HG02938 (cell line): Measurements from ENCODE around the gene PC.
"Not testable (repeated sequence)": the region's sequence is repeated elsewhere in the genome, so short reads cannot be mapped to it uniquely, and the experiment has no call there.

Experiments
- ATAC-seq: cut with Tn5 transposase; IDR thresholded peaks from one replicate; pipeline ENCODE4 v1.9.1; 2021; ENCODE audit warnings: mild to moderate bottlenecking, moderate library complexity; ENCODE audit not compliant: unreplicated experiment

Gene PC, protein sequence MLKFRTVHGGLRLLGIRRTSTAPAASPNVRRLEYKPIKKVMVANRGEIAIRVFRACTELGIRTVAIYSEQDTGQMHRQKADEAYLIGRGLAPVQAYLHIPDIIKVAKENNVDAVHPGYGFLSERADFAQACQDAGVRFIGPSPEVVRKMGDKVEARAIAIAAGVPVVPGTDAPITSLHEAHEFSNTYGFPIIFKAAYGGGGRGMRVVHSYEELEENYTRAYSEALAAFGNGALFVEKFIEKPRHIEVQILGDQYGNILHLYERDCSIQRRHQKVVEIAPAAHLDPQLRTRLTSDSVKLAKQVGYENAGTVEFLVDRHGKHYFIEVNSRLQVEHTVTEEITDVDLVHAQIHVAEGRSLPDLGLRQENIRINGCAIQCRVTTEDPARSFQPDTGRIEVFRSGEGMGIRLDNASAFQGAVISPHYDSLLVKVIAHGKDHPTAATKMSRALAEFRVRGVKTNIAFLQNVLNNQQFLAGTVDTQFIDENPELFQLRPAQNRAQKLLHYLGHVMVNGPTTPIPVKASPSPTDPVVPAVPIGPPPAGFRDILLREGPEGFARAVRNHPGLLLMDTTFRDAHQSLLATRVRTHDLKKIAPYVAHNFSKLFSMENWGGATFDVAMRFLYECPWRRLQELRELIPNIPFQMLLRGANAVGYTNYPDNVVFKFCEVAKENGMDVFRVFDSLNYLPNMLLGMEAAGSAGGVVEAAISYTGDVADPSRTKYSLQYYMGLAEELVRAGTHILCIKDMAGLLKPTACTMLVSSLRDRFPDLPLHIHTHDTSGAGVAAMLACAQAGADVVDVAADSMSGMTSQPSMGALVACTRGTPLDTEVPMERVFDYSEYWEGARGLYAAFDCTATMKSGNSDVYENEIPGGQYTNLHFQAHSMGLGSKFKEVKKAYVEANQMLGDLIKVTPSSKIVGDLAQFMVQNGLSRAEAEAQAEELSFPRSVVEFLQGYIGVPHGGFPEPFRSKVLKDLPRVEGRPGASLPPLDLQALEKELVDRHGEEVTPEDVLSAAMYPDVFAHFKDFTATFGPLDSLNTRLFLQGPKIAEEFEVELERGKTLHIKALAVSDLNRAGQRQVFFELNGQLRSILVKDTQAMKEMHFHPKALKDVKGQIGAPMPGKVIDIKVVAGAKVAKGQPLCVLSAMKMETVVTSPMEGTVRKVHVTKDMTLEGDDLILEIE

DNA sequence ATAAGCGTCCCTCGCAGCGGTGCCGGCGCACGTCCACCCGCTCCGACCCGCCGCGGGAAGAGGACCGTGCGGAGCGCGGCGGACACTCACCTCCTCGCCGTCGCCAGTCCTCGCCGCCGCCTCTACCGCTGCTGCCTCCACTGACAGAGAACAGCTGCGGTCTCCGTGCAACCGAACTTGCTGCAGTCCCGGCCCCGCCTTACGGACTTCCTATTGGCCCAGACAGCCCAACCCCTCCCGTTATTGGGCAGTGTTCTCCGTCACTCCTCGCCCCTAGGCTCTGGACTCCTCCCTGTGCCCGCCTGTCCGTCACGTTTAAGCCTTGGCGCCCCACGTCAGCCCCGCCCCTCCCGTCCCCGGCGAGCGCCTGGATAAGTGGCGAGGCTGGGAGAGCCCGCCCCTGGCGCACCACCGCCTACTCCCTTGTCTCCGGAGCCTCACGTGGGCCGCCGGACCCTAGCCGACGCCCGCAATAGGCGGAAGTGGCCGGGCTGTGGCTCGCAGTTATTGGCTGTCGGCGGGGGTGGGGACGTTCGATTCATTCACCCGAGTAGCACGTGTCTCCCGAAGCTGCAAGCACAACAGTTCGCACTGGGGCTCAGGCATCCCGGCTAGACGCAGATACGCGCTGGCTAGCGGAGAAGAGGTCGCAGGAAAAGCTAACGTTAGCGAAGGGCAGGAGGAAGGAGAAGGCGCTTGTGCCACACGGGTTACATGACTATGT, at the start of gene PC:
PC (minus strand) TSS at position 152 of the 724 bp plus-strand sequence. CDS start 86,224 bp downstream, outside the sequence.
- peak; percentile 90 for ATAC-seq

- ATAC-seq = no peak
Observed at GRCh38 chr11:67007126-67007525, 48.9 kb upstream of the PC start.

DNA sequence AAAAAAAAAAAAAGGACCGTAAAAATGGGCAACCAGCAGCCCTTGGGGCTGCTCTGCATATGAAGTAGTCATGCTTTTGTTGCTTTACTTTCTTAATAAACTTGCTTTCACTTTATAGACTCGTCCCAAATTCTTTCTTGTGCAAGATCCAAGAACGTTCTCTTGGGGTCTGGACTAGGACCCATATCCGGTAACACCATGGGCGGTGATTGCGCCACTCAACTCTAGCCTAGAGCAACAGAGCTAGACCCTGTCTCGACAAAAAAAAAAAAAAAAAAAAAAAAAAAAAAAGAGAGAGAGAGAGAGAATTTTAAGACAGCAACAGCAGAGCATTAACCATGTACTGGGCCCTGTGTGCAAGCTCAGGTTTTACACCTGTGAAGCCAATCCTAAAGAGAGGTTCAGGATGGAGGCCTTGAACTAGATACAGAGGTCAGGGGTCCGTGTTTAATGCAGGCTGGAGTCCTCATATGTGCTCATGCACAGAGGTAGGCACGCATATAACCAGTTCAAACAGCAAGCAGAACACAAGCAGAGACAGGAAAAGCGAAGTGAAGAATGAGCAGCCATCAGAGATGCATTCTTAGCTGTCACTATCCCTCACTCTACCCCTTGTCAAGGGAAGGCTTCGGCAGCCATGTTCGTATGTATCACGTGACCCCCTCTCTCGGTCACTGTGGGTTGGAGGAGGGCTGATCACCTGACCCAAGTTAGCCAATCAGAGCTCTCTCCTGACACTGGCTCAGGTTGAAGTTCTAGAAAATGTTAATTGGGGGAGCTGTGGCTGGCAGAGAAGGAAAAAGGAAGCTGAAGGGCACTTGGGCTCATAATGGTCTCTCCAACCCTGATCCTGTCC, 48.1 kb upstream of the PC start:
- ATAC-seq = no peak

DNA sequence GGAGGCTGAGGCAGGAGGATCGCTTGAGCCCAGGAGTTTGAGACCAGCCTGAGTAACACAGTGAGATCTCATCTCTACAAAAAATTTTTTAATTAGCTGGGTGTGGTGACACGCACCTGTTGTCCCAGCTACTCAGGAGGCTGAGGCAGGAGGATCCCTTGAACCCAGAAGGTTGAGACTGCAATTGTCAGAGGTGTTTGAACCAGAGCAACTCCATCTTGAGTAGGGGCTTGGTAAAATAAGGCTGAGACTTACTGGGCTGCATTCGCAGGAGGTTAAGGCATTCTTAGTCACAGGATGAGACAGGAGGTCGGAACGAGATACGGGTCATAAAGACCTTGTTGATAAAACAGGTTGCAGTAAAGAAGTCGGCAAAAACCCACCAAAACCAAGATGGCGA, 47.0 kb upstream of the PC start:
- not testable (repeated sequence) for ATAC-seq

- ATAC-seq = no peak
Observed at GRCh38 chr11:67002921-67003411, 44.8 kb upstream of the PC start.

DNA sequence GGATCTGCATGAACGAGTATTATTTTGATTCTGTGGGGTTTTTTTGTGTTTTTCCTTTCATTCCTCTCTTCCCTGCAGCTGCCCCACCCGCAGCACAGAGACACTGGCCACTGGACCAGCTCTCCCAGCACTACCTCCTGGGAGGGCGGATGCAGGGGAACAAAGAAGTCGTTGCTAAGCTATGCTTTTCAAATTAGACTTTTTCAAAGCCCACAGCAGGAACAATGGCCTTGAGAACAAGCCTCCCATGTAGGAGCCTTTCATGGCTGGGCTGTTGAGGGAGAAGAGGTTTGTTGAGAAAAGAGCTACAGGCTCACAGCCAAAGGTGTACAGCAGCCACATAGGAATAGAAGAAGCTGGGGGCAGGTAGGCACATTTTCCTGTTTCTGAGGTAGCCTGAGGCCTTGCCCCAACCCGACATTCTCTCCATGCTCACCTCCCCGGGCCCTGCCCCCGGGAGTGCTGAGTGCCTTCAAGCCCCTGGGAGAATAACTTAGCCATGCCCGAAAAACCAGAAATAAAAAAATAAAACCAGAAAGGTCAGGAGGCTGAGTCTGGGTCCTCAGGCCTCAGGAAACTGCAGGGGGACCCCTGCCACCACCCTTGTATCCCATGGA, 44.2 kb upstream of the PC start:
- no peak for ATAC-seq

DNA sequence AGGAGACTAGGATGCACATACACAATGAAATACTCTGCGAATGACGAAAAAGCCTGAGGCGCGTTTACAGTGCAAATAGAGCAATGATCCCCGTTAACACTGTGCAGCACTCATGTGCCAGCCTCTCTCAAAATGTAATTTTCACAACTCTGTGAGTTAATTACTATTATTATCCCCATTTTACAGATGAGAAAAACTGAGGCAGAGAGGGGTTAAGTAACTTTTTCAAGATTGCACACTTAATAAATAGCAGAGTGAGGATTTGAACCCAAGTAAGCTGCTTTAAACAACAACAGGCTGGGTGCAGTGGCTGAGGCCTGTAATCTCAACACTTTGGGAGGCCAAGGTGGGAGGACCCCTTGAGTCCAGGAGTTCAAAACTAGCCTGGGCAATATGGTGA, 43.1 kb upstream of the PC start:
- no peak for ATAC-seq

DNA sequence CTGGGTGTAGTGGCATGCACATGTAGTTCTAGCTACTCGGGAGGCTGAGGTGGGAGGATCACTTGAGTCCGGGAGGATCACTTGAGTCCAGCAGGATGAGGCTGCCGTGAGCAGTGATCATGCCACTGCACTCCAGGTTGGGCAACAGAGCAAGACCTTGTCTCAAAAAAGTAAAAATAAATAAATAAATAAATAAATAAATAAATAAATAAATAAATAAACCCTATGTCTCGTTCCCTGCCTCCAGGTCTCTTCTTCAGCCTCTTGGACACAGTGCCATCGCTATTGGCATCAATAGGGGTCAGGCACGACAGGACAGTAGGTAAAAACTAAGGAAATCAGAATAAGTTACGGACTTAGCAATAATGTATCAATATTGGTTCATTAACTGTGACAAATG, 41.4 kb upstream of the PC start:
- no peak for ATAC-seq

DNA sequence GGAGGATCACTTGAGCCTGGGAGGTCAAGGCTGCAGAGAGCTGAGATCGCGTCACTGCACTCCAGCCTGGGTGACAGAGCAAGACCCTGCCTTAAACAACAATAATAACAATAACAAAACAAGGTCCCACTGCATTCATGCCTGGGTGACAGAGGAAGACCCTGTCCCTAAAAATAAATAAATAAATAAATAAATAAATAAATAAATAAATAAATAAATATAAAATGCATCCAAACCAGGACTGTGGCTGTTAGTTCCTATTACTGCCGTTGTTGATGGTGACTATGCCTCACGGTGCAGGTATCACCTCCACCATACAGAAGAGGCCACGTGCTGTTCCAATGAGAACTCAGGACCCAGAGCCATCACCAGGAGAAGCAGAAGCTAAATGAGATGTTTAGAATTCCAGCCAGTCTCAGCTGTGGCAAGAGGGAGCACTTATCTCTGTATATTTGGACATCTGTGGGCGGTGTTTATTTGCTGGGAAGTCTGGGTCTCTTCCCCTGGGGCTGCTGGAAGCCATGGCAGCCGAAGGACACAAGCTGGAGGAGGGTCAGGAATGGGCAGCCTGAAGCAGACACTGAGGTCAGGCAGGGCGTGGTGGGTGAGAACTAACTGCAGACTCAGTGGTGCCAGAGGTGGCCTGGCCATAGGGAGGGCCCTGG, 38.6 kb upstream of the PC start:
- no peak for ATAC-seq

GRCh38 chr11:66992041-66992440, 33.9 kb upstream of the PC start:
- ATAC-seq = no peak

DNA sequence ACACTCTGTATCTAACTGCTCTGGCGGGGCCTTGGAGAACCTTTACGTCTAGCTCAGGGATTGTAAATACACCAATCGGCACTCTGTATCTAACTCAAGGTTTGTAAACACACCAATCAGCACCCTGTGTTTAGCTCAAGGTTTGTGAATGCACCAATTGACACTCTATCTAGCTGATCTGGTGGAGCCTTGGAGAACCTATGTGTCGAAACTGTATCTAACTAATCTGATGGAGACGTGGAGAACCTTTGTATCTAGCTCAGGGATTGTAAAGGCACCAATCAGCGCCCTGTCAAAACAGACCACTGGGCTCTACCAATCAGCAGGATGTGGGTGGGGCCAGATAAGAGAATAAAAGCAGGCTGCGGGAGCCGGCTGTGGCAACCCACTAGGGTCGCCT, 31.2 kb upstream of the PC start:
- ATAC-seq = not testable (repeated sequence)

DNA sequence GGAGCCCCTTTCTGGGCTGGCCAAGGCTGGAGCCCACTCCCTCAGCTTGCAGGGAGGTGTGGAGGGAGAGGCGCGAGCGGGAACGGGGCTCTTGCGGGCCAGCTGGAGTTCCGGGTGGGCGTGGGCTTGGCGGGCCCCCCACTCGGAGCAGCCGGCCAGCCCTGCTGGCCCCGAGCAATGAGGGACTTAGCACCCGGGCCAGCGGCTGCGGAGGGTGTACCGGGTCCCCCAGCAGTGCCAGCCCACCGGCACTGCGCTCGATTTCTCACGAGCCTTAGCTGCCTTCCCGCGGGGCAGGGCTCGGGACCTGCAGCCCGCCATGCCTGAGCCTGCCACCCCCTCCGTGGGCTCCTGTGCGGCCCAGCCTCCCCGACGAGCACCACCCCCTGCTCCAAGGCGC, 30.6 kb upstream of the PC start:
- not testable (repeated sequence) for ATAC-seq

- ATAC-seq = no peak
Observed at GRCh38 chr11:66987924-66988637, 29.9 kb upstream of the PC start.

GRCh38 chr11:66987158-66987620, 29.0 kb upstream of the PC start:
- ATAC-seq = no peak

GRCh38 chr11:66986178-66986545, 28.0 kb upstream of the PC start:
- ATAC-seq = no peak

DNA sequence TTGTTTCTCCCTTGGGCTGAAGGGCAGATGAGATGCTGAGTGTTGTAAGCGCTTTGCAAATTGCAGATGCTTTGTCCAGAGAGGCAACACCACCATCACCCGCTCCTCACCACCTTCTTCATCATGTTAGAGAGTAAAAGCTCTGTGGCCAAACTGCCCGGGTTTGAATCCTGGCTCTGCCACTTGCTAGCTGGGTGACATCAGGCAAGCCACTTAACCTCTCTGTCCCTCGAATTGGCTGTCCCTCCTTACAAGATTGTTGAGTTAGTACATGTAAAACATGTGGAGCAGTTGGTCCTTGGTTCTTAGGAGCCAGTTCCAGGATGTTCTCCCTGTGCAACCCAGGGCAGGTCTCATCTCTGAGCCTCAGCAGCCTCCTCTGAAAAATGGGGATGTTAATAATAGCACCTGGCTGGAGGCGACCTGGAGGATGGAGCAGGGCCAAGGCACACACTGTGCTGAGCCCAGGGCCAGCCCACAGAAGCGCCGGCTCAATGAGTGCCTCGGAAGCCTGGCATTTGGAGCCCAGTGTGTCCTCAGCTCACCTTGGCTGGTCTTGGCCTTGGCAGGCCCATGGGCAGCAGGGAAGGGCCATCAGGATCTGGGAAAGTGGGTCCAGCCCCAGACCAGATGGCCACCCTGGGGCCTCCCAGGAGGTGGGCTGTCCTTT, 27.5 kb upstream of the PC start:
- no peak for ATAC-seq

GRCh38 chr11:66983275-66983924, 25.2 kb upstream of the PC start:
- no peak for ATAC-seq
